ENCODE results near the gene SRC.

GRCh38 chr20:37362821-37363220, 16.9 kb downstream of the SRC start:
- TF ChIP-seq POLR2A (IDR thresholded peaks at IDR 0.05): no peak
- no peak for TF ChIP-seq CTCF (IDR thresholded peaks at IDR 0.05 in 8 of 11, conservative IDR thresholded peaks at IDR 0.05 in 3 of 11)
